ENCODE data around the gene RAD51B.

The RAD51B gene

GRCh38 chr14:68226523-68226922 is 406.9 kb downstream of the RAD51B start:
- no peak overlapping the region for H3K4me3 ChIP-seq (replicated peaks; ENCODE audit: insufficient read depth, low read length)
- no peaks in the 10 kb centered on the region for H3K27me3 ChIP-seq (ENCODE audit: insufficient read depth, poor library complexity, severe bottlenecking)
- TF ChIP-seq REST (IDR thresholded peaks at IDR 0.05; ENCODE audit: insufficient replicate concordance, low read depth) (no peak), POLR2AphosphoS5 (IDR thresholded peaks at IDR 0.05; ENCODE audit: low read depth) (no peak)
- H3K27ac ChIP-seq (replicated peaks): no peak overlapping the region
- no peak for DNase-seq (ENCODE audit: low read depth in 1 of 2, low spot score in 1 of 2)

- TF ChIP-seq CTCF (IDR thresholded peaks at IDR 0.05; ENCODE audit: insufficient read depth, low read length) (no peak), SPI1 (IDR thresholded peaks at IDR 0.05; ENCODE audit: borderline replicate concordance, low read depth) (no peak), POLR2AphosphoS5 (IDR thresholded peaks at IDR 0.05; ENCODE audit: low read depth) (no peak), REST (IDR thresholded peaks at IDR 0.05; ENCODE audit: insufficient replicate concordance, low read depth) (no peak), GABPA (IDR thresholded peaks at IDR 0.05; ENCODE audit: low read depth) (no peak)
- DNase-seq (ENCODE audit: low read depth in 1 of 2, low spot score in 1 of 2): no peak
- no peak overlapping the region for H3K27ac ChIP-seq (replicated peaks)
- no peaks in the 10 kb centered on the region for H3K27me3 ChIP-seq (ENCODE audit: insufficient read depth, poor library complexity, severe bottlenecking)
- no peak overlapping the region for H3K4me3 ChIP-seq (replicated peaks; ENCODE audit: insufficient read depth, low read length)
Measured at GRCh38 chr14:68228656-68229055, 409.1 kb downstream of the RAD51B start.

GRCh38 chr14:68229423-68230100 is 410.0 kb downstream of the RAD51B start:
- TF ChIP-seq SPI1 (IDR thresholded peaks at IDR 0.05; ENCODE audit: borderline replicate concordance, low read depth) (no peak), POLR2AphosphoS5 (IDR thresholded peaks at IDR 0.05; ENCODE audit: low read depth) (no peak), REST (IDR thresholded peaks at IDR 0.05; ENCODE audit: insufficient replicate concordance, low read depth) (no peak), CTCF (IDR thresholded peaks at IDR 0.05; ENCODE audit: insufficient read depth, low read length) (no peak), GABPA (IDR thresholded peaks at IDR 0.05; ENCODE audit: low read depth) (no peak)
- no peaks in the 10 kb centered on the region for H3K27me3 ChIP-seq (ENCODE audit: insufficient read depth, poor library complexity, severe bottlenecking)
- no peak overlapping the region for H3K4me3 ChIP-seq (replicated peaks; ENCODE audit: insufficient read depth, low read length)
- DNase-seq (ENCODE audit: low read depth in 1 of 2, low spot score in 1 of 2): no peak
- H3K27ac ChIP-seq (replicated peaks): no peak overlapping the region

Measured in HL-60 (cell line).